CD4-positive, alpha-beta T cell treated with Interleukin-12 subunit alpha and Interleukin-12 subunit beta, for 1 hour (primary cell): ENCODE results near the gene ACAP3.
"Not testable (repeated sequence)": the region's sequence is repeated elsewhere in the genome, so short reads cannot be mapped to it uniquely, and the experiment has no call there.

Experiments
- DNase-seq: peaks from one replicate; pipeline ENCODE4 v3.0.0-alpha.2; 2020

ACAP3 gene

GRCh38 chr1:1260843-1261560 is 46.7 kb downstream of the ACAP3 start:
- DNase-seq = no peak

- DNase-seq = no peak
These were observed 47.7 kb downstream of the ACAP3 start for GRCh38 chr1:1259951-1260600.

DNA sequence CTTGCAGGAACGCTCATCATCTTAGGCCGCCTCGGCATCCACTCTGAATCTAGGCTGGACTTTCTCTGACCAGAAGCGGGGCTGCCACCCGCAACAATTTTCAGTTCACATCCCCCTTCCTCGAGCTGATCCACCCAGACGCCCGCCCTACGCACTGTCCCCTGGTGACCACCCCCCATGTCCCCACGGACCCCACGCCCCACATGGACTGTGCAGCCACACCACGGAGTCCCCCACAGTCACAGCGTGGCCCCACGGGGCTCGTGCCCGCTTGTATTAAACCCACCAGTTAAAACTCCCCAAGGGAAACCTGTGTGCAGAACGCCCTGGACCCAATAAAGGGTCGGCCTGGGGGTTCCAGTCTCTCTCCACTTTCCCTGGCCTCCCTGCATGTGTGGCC is 48.2 kb downstream of the ACAP3 start:
- DNase-seq = no peak

DNA sequence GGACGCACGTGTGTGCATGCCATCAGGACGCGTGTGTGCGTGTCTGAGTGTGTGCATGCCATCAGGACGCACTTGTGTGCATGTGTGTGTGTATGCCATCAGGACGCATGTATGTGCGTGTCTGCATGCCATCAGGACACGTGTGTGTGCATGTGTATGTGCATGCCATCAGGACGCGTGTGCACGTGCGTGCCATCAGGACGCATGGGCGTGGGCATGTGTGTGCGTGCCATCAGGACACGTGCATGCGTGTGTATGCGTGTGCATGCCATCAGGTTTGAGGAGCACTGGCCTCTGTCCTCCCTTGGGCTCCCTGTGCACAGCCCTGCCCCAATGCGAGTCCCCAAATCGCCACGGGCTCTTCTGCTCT is 48.6 kb downstream of the ACAP3 start:
- no peak for DNase-seq

DNA sequence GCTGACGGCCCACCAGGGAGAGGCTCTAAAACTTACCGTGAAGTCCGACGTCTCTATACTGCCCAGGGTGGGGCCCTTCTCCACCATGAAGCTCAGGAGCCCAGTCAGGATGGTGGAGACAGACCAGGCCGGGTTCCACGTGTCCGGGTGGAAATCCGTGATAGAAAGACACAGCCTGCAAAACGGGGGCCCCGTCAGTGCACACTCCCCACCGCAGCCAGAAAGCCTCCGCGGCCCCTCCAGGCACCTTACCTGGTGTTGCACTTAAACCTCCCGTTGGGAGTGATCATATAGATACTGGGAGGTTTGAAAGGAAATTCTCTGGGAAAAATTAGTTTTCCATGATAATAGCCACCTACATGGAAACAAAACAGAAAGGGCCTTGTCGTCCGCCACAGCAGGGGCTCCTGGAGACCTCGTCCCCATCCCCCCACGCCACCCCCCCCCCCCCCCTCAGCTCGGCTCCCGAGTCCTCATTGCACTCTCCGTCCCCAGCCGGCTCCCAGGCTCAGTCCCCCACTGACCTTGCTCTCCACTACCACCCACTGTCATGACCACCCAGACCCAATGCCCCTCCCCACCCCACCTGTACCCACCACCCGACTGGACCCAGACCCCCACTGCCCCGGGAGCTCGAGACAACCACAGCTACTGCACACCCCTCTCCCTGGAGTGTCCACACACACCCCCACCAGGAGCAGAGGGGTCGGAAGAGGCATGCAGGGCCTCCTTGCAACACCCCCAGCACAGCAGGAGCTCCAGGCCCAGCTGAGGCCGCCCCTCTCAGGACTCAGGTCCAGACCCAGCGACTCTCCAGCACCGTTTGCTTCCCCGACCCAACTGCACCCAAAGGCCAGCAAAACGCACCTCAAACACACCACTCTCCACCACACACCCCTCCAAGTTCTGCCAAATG is 50.5 kb downstream of the ACAP3 start:
- DNase-seq = no peak

DNA sequence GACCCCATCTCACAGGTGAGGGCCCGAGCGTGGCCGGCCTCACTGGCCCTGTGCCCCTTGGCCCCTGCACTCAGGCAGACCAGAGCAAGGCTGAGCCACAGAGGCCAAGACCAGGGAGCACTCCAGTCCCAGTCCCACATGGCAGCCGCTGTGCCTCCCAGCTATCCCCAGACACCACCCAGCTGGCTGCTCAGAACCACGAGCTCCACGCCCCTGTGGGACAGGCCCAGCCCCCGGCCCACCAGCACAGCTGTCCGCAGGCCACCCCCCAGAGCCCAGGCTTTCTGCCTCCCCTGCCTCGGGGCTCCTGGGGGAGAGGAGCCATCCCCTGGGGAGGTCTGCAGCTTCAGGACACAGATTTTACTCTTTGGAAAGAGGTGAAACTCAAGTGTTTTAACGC is 52.1 kb downstream of the ACAP3 start:
- DNase-seq = no peak

DNA sequence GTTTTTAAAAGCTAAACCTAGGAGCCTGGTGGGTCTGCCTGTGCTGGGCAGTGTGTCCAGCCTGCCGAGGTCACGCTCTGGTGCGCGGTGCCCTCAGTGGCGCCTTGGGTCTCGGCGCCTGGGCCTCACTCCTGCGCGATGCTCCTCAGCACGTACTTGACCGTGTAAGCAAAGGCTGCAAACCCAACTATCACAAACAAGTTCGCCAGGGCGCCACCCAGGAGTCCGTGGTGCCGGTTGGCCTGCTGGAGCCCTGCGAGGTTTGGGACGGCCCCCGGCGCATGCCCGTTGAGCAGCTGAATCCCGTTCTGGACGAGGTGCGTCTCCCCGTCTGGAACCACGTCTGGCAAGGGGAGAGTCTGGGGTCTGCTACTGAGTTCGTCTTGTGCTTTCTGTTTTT is 52.7 kb downstream of the ACAP3 start:
- no peak for DNase-seq

- DNase-seq = no peak
These were observed 53.1 kb downstream of the ACAP3 start for GRCh38 chr1:1254667-1254998.

- DNase-seq = no peak
These were observed 53.6 kb downstream of the ACAP3 start for GRCh38 chr1:1253972-1254666.

DNA sequence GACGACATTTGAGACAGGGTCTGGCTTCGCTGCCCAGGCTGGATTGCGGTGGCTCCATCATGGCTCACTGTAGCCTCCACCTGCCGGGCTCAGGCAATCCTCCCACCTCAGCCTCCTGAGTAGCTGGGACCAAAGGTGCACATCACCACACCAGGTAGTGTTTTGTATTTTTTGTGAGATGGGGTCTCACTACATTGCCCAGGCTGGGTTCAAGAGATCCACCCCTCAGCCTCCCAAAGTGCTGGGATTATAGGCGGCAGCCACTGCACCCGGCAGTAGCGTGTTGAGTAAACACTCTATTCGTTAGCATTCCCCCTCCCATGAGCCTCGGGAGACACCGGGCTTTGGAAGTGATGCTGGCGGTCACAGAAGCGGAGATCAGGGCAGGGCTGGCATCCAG is 54.4 kb downstream of the ACAP3 start:
- no peak for DNase-seq

DNA sequence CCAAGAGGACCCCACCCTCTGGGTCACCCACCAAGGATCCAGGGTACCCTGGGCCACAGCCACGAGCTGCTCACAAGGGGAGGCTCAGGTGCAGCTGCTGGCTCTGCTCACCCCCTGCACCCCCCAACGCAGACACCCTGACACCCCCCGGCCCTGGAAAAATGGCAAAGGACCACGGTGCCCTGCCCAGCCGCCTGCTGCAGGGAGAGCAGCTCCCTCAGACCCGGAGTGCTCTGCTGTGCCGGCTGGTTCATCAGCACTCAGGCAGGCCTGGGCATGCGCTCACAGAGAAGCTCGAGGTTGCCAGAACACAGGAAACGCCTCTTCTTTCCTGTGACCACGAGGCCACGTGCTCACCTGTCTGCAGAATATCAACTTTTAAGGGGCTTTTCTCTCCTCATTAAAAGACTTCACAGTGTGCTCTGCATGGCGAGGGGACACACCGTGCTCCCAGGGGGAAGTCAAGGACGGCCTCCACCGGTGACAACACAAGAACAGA is 56.9 kb downstream of the ACAP3 start:
- peak; percentile 67 for DNase-seq

- DNase-seq = not testable (repeated sequence)
These were observed 59.5 kb downstream of the ACAP3 start for GRCh38 chr1:1248009-1248913.

DNA sequence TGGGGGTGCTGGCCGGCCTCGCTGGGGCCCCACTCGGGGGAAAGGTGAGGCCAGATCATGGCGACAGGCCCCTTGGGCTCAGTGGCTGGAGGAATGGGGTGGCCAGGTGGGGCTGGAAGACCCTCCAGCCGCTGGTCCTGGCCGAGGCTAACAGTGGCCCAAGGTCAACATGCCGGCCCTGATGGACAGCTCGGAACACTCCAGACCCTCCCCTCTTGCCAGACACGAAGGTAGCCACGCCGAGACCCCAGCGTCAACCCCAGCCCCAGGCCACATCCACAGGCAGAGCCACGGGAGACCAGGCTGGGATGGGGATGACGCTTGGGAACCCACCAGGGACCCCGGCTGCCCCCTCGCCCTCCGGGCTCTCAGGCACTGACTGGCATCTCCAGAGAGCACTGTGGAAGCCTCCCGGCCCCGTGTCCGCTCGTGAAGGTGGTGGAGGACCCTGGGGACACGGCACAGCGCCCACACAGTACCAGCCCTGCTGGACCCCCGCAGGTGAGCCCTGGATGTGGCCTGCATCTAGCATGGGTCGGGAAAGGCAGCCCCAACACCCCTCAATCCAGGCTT is 60.3 kb downstream of the ACAP3 start:
- DNase-seq = no peak

DNA sequence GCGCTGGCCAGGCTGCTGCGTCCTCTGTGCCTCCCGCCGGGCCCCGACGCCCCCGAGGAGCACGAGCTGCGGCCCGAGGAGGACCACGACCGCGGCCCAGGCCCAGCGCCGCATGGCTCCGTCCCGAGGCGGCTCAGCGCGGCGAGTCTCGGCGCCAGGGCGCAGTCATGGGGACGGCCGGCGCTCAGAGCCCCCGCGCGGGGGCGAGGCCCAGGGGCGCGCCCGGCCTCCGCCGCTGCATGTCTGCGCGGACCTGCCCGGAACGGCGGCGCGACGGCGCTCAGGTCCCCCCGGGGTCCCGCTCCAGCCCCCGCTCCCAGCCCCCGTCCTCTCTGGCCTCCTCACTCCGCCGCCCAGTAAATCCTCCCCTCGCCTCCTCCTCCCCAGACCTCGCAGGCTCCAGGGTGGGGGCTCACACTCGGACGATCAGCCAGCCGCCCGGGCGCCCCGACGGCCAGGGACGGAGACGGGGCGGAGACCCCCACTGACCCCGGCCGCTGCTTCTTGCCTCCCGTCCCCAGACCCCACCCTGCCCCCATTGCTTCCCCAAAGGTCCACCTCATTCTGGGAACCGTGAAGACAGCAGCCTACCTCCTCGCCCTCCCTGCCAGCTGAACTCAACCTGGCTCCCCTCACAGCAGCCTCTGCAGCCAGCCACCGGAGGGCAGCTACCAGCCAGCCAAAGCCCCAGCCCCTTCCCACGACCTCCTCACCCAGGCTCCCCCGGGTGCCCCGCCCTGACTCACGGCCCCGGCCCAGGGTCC is 61.0 kb downstream of the ACAP3 start, which contains the start of gene C1QTNF12:
Gene C1QTNF12, minus strand, starts transcription at position 146 of the 764 bp plus-strand sequence. Its CDS starts 32 bp downstream, at position 114.
- no peak for DNase-seq

DNA sequence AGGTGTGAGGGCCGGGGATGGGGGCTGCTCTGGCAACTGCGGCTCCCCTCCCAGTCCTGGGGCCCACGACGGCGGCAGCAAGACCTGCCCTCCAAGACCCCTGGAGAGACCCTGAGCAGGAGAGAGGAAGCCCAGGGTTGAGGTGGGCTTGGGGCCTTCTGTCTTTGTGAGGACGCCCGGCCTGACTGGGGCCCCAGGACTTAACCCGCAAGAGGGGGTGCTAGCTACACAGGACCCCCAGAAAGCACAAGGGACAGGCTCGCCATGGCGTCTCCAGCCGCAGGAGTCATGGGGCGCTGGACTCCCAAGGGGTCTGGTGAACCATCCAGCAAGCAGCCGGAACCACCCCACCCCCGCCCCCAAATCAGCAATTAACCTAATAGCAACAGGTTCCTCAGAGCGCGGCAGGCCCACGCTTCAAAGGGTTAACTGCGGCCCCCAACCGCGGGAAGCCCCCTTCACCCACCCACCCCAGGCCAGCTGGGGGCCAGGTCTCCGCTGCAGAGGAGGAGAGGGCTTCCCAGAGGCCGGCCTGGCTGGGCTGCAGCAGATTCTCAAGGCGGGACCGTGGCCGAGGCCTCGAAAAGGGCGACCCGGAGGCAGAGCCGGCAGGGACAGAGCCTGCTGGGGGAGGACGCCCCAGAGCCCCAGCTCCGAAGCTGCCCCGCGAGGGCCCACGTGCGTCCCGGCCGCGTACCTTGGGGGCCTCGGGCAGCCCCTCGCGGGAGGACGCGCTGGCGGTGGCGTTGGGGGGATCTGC is 61.7 kb downstream of the ACAP3 start:
- no peak for DNase-seq

- DNase-seq = no peak
These were observed 62.4 kb downstream of the ACAP3 start for GRCh38 chr1:1245178-1245816.

- DNase-seq = no peak
These were observed 63.4 kb downstream of the ACAP3 start for GRCh38 chr1:1244192-1244811.

DNA sequence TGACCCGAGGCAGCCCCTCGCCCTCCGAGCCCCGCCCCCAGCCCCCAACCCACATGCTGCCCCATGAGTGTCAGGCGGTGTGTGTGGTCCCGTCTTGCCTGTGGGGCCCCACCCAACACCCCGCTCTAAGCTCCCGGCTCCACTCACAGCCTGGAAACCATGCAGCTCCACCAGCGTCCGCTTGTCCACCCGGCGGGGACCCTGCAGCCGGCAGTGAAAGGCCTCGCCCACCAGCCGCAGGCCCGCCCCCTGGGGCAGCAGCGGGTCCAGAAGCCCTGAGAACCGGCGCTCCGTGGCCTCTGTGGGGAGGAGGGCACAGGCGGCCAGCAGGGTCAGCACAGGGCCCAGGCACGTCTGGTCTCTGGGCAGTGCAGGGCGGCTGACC is 63.9 kb downstream of the ACAP3 start:
- DNase-seq = no peak

DNA sequence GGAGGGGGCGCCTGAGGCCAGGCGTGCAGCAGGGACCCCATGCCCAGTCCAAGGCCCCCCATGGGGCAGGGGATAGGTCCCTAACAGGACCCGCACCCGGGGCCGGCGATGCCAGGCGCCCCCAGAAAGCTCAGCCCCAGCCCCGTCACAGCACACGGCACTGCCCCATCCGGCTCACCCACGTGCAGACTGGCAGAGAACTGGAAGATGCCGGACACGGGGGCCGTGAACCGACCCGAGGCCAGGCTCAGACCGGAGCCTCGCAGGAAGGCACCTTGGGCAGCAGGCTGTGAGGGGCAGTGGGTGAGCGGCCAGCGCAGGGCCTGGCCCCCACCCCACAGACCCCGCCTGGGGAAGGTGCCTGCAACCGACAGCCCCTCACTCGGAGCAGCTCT is 64.5 kb downstream of the ACAP3 start:
- no peak for DNase-seq
